Erythroblast (primary cell): ENCODE data around the gene SESN1.

Source experiments
- GATA1 ChIP-seq: IDR thresholded peaks from 2 replicates; pipeline ENCODE4 v1.6.1; 2011; ENCODE audit warnings: low read depth, mild to moderate bottlenecking, control low read depth, low read length, moderate library complexity
- POLR2A ChIP-seq: IDR thresholded peaks from 2 replicates; pipeline ENCODE4 v1.6.1; 2011; ENCODE audit warnings: mild to moderate bottlenecking, low read length

GRCh38 chr6:108985301-108985700 is 109.3 kb downstream of the SESN1 start:
- no peak for TF ChIP-seq POLR2A
- TF ChIP-seq GATA1, result no peak
